Body of pancreas (tissue), 4 donors: Measurements from ENCODE around the gene MRPL50. TPM values are rescaled to one million over a fixed set of nuclear protein-coding genes. Genes with fewer than 3 reads are reported as not detected.

Experiments used
- ATAC-seq: fragments of 150-250 bp; one replicate; pipeline ENCODE4 v1.9.1; 2016
- DNase-seq, 4 donors: peaks; one replicate each; pipeline ENCODE4 v3.0.0-alpha.2; 2019
- H3K27ac ChIP-seq, 4 donors: fragments of 200-600 bp; sonication (generic); 1 replicate in 3 of 4; 2 replicates in 1 of 4; pipeline versions ENCODE4 v1.5.1 to v1.6.1; 2016 to 2019; ENCODE audit warnings: mild to moderate bottlenecking in 1 of 4, mixed read lengths in 1 of 4, moderate library complexity in 1 of 4
- H3K27me3 ChIP-seq, 2 donors: fragments of 200-600 bp; sonication (generic); one replicate each; pipeline ENCODE4 v1.6.0; 2016; ENCODE audit warnings: mild to moderate bottlenecking in 1 of 2
- H3K36me3 ChIP-seq, 2 donors: fragments of 200-600 bp; sonication (generic); replicated peaks in 1 of 2; 2 replicates each; pipeline ENCODE4 v1.5.1; 2016; ENCODE audit warnings: low read depth in 2 of 2; ENCODE audit not compliant: insufficient read depth in 1 of 2
- H3K4me1 ChIP-seq: fragments of 200-600 bp; sonication (generic); one replicate; pipeline ENCODE4 v1.6.0; 2016
- H3K4me3 ChIP-seq, 2 donors: fragments of 200-600 bp; sonication (generic); 1 replicate in 1 of 2; 2 replicates in 1 of 2; pipeline ENCODE4 v1.5.1; 2016 to 2019
- H3K9me3 ChIP-seq, 3 donors: fragments of 200-600 bp; sonication (generic); 1 replicate in 2 of 3; 2 replicates in 1 of 3; pipeline ENCODE4 v1.5.1; 2016
- CTCF ChIP-seq, 7 experiments: fragments of 450-650 bp in 4 of 7; fragments of 200-600 bp in 3 of 7; sonication (generic) in 3 of 7; IDR thresholded peaks; one replicate each; pipeline ENCODE4 v1.5.1; 2016 to 2019; ENCODE audit warnings: antibody characterized with exemption in 7 of 7
- POLR2A ChIP-seq, 3 donors: fragments of 450-650 bp; IDR thresholded peaks; one replicate each; pipeline ENCODE4 v1.6.1; 2016; ENCODE audit warnings: antibody characterized with exemption in 3 of 3, mild to moderate bottlenecking in 2 of 3
- WGBS, 2 donors: methylation state at CpG; one replicate each; pipeline ENCODE4 v1.1.5; 2017; 5-methylcytosine and 5-hydroxymethylcytosine counted together
- intact Hi-C: fragments of 100-400 bp; cut with DNase I; formaldehyde crosslinking; loops from one replicate; pipeline ENCODE4 v1.15.1; 2023
- total RNA-seq, 2 donors: library from RNA; depleted of rRNA; stranded (reverse); fragments of >200 nt; gene quantifications; one replicate each; pipeline ENCODE4 v1.1.0, GENCODE V29; 2016

The MRPL50 gene
- total RNA-seq, 2 donors from 2014 or later = 3.6 to 7.3 TPM

DNA sequence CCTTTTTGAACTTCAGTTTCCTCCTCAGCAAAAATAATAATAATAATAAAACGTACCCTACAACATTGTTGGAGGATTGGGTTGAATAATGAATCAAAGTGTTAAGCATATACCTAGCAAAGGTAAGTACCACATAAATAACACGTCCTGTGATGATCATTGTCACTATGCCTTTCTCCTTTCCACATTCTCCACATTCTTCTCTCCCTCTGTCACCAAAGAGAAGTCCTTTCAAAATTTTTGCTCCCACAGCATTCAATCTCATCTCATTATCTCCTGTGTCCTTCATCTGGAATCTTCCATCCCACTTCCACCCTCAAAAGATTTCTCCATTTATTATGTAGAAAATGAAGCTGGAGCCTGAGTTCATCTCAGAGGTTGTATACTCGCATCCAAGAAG, 44.3 kb upstream of the MRPL50 start:
- Histone ChIP-seq H3K27me3 (no peaks in the 10 kb centered on the region), H3K36me3 (no peaks in the 10 kb centered on the region), H3K4me1 (peaks cover 76% of the 10 kb centered on the region), H3K4me3 (no peak overlapping the region), H3K27ac (peak overlapping the region; percentile 66 to 87 (median 79)), H3K9me3 (no peaks in the 10 kb centered on the region)
- intact Hi-C loops = no loop called here
- DNase-seq (no peak), ATAC-seq (no peak)
- 43 to 60% methylated on average over 3 of the region's 3 CpGs for WGBS, 2 donors
- TF ChIP-seq CTCF (IDR thresholded peaks at IDR 0.05) (no peak), POLR2A (IDR thresholded peaks at IDR 0.05) (no peak)

- DNase-seq (peak; percentile 71 to 80 (median 76)), ATAC-seq (peak; percentile 58)
- no peaks in the 10 kb centered on the region for H3K27me3 ChIP-seq
- WGBS, 2 donors = 17% methylated on average over 3 of the region's 3 CpGs
- intact Hi-C loops = no loop called here
- no peak overlapping the region for H3K4me3 ChIP-seq
- H3K36me3 ChIP-seq = no peaks in the 10 kb centered on the region
- peaks cover 80% of the 10 kb centered on the region for H3K4me1 ChIP-seq
- TF ChIP-seq POLR2A (IDR thresholded peaks at IDR 0.05) (peak in 1 of 3 donors; percentile 38), CTCF (IDR thresholded peaks at IDR 0.05) (no peak)
- peak overlapping the region; percentile 66 to 87 (median 79) for H3K27ac ChIP-seq
- no peaks in the 10 kb centered on the region for H3K9me3 ChIP-seq
Observed at GRCh38 chr9:101442318-101442717, 43.9 kb upstream of the MRPL50 start.

DNA sequence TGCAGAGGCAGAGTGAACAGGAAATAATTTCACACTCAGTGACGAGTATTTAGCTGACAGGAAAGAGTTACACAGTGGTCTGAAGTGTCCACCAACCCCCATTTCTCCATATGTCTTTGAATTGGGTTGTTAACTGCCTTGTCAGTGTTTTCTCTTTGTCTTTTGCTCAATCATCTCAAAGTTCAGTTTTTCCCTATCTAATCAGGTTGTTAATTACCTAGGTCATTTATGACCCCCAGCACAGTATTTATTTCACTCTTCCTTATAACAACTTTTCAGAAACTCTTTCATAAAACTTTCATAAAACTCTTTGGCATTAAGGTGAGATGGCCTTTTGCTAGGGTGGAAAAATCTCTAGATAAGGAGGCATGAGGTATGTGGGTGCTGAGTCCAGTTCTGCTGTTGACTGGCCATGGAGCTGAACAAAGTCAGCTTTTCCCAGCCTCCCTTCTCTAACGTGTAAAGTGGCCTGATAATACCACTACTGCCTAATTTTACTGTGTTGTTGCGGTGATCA, 42.4 kb upstream of the MRPL50 start:
- Histone ChIP-seq H3K27ac (peak overlapping the region; percentile 9 to 87 (median 79)), H3K4me3 (no peak overlapping the region), H3K27me3 (no peaks in the 10 kb centered on the region), H3K4me1 (peaks cover 85% of the 10 kb centered on the region), H3K9me3 (no peaks in the 10 kb centered on the region), H3K36me3 (no peaks in the 10 kb centered on the region)
- ATAC-seq (no peak), DNase-seq (no peak)
- no peak for TF ChIP-seq CTCF (IDR thresholded peaks at IDR 0.05)
- no peak for TF ChIP-seq POLR2A (IDR thresholded peaks at IDR 0.05)
- intact Hi-C loops = no loop called here
- WGBS, 2 donors = 48 to 49% methylated on average over 3 of the region's 3 CpGs

- no peak overlapping the region for H3K4me3 ChIP-seq
- no peak for ATAC-seq
- no peaks in the 10 kb centered on the region for H3K36me3 ChIP-seq
- WGBS, 2 donors = 47 to 54% methylated on average over 3 of the region's 3 CpGs
- no peaks in the 10 kb centered on the region for H3K9me3 ChIP-seq
- TF ChIP-seq POLR2A (IDR thresholded peaks at IDR 0.05) = no peak
- no peak for DNase-seq
- H3K27ac ChIP-seq = peak overlapping the region; percentile 57 to 86 (median 72)
- H3K27me3 ChIP-seq = no peaks in the 10 kb centered on the region
- intact Hi-C loops = no loop called here
- H3K4me1 ChIP-seq = peaks cover 78% of the 10 kb centered on the region
Observed at GRCh38 chr9:101438523-101438922, 40.1 kb upstream of the MRPL50 start.

DNA sequence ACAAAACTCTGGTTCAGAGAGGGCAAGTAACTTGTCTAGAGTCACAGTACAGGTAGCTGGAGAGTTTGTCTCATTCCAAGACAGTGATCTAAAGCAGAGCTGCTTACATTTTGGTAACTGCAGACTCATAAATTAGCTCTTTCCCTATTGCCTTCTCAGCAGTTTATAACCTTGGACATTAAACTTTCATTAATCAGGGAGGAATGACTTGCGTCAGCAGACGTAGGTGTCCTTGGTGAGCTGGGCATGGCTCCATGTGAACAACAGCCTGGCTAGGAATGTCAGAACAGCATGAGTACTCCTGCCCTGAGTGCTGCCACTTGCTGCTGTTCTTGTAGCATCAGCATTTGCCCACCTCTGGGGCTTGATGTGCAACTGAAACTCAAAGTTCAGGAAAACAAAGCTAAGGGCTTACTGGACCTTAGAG, 39.4 kb upstream of the MRPL50 start:
- TF ChIP-seq CTCF (IDR thresholded peaks at IDR 0.05) = peak in 2 of 7 experiments; percentile 13 to 22
- peak in 2 of 3 donors; percentile 44 to 66 for TF ChIP-seq POLR2A (IDR thresholded peaks at IDR 0.05)
- intact Hi-C loops = no loop called here
- ATAC-seq = peak; percentile 96

More for the DNA sequence above, 39.4 kb upstream of the MRPL50 start:
- 15 to 25% methylated on average over 2 of the region's 2 CpGs for WGBS, 2 donors
- no peaks in the 10 kb centered on the region for H3K9me3 ChIP-seq
- no peak overlapping the region for H3K4me3 ChIP-seq
- DNase-seq = peak; percentile 91 to 97 (median 95)
- peak overlapping the region; percentile 57 to 86 (median 72) for H3K27ac ChIP-seq
- H3K27me3 ChIP-seq = no peaks in the 10 kb centered on the region
- H3K4me1 ChIP-seq = peaks cover 77% of the 10 kb centered on the region
- H3K36me3 ChIP-seq = no peaks in the 10 kb centered on the region
